ENCODE data around the gene DHX15. TPM values are rescaled to one million over a fixed set of nuclear protein-coding genes. Genes with fewer than 3 reads are reported as not detected.
A peak's percentile ranks its signal among the peaks of the same experiment; 100 is the strongest.

Gene DHX15
- total RNA-seq, 1 donor from 2014 or later = 93.2 TPM

GRCh38 chr4:24607334-24607733 lies 23.0 kb upstream of the DHX15 start:
- intact Hi-C loops (cut with DNase I) = no loop called here
- no peak overlapping the region for H3K27ac ChIP-seq
- no peaks in the 10 kb centered on the region for H3K27me3 ChIP-seq (ENCODE audit: low read depth)
- H3K9me3 ChIP-seq = no peaks in the 10 kb centered on the region
- H3K4me1 ChIP-seq = no peaks in the 10 kb centered on the region
- ATAC-seq (no peak), DNase-seq (no peak)
- H3K36me3 ChIP-seq = no peaks in the 10 kb centered on the region
- H3K4me3 ChIP-seq = no peak overlapping the region
- no peak for TF ChIP-seq CTCF (IDR thresholded peaks at IDR 0.05)

- no peak for TF ChIP-seq CTCF (IDR thresholded peaks at IDR 0.05)
- no peaks in the 10 kb centered on the region for H3K36me3 ChIP-seq
- H3K27me3 ChIP-seq (ENCODE audit: low read depth) = no peaks in the 10 kb centered on the region
- H3K4me3 ChIP-seq = no peak overlapping the region
- intact Hi-C loops (cut with DNase I) = no loop called here
- no peaks in the 10 kb centered on the region for H3K4me1 ChIP-seq
- no peak for DNase-seq
- no peaks in the 10 kb centered on the region for H3K9me3 ChIP-seq
- no peak for ATAC-seq
- no peak overlapping the region for H3K27ac ChIP-seq
These were observed 20.9 kb upstream of the DHX15 start for GRCh38 chr4:24605216-24605615.

- intact Hi-C loops (cut with DNase I) = no loop called here
- Histone ChIP-seq H3K27me3 (ENCODE audit: low read depth) (no peaks in the 10 kb centered on the region), H3K9me3 (no peaks in the 10 kb centered on the region), H3K27ac (no peak overlapping the region), H3K36me3 (no peaks in the 10 kb centered on the region), H3K4me1 (no peaks in the 10 kb centered on the region), H3K4me3 (no peak overlapping the region)
- DNase-seq = no peak
- peak in 1 of 2 donors; percentile 24 for ATAC-seq
- TF ChIP-seq CTCF (IDR thresholded peaks at IDR 0.05) = no peak
These were observed 20.3 kb upstream of the DHX15 start for GRCh38 chr4:24604558-24605214.

GRCh38 chr4:24603343-24603742 lies 19.0 kb upstream of the DHX15 start:
- intact Hi-C loops (cut with DNase I) = no loop called here
- Histone ChIP-seq H3K4me3 (no peak overlapping the region), H3K27me3 (ENCODE audit: low read depth) (no peaks in the 10 kb centered on the region), H3K36me3 (no peaks in the 10 kb centered on the region), H3K4me1 (no peaks in the 10 kb centered on the region), H3K27ac (peak overlapping the region; percentile 41), H3K9me3 (no peaks in the 10 kb centered on the region)
- no peak for TF ChIP-seq CTCF (IDR thresholded peaks at IDR 0.05)
- ATAC-seq (peak; percentile 73), DNase-seq (no peak)

- ATAC-seq = no peak
- no peaks in the 10 kb centered on the region for H3K4me1 ChIP-seq
- H3K27me3 ChIP-seq (ENCODE audit: low read depth) = no peaks in the 10 kb centered on the region
- no peak for DNase-seq
- H3K27ac ChIP-seq = no peak overlapping the region
- no peaks in the 10 kb centered on the region for H3K9me3 ChIP-seq
- no peaks in the 10 kb centered on the region for H3K36me3 ChIP-seq
- no peak for TF ChIP-seq CTCF (IDR thresholded peaks at IDR 0.05)
- intact Hi-C loops (cut with DNase I) = no loop called here
- no peak overlapping the region for H3K4me3 ChIP-seq
These were observed 16.8 kb upstream of the DHX15 start for GRCh38 chr4:24601121-24601520.
